Right lobe of liver (tissue), 6 donors: ENCODE data around the gene KIAA1614. TPM values are rescaled to one million over a fixed set of nuclear protein-coding genes. Genes with fewer than 3 reads are reported as not detected.

Experiments
- ATAC-seq, 4 donors: fragments of 200-7000 bp; cut with Tn5 transposase; one replicate each; pipeline ENCODE4 v1.9.1; 2020; ENCODE audit warnings: mild to moderate bottlenecking in 4 of 4, moderate library complexity in 4 of 4
- DNase-seq, 3 donors: peaks; one replicate each; pipeline ENCODE4 v3.0.0-alpha.2; 2020
- H3K27ac ChIP-seq, 3 donors: fragments of 200-600 bp; one replicate each; pipeline ENCODE4 v1.8.0; 2022
- H3K27me3 ChIP-seq, 2 donors: fragments of 200-600 bp; one replicate each; pipeline ENCODE4 v1.8.0; 2022
- H3K36me3 ChIP-seq, 4 donors: fragments of 200-600 bp; sonication (generic) in 1 of 4; one replicate each; pipeline versions ENCODE4 v1.5.1 to v1.8.0; 2017 to 2022; ENCODE audit warnings: control low read depth in 1 of 4
- H3K4me1 ChIP-seq, 4 donors: fragments of 200-600 bp; sonication (generic) in 1 of 4; one replicate each; pipeline versions ENCODE4 v1.5.1 to v1.8.0; 2017 to 2022; ENCODE audit warnings: control low read depth in 1 of 4
- H3K4me3 ChIP-seq, 3 donors: fragments of 200-600 bp; one replicate each; pipeline ENCODE4 v1.8.0; 2022
- H3K9me3 ChIP-seq, 4 donors: fragments of 200-600 bp; sonication (generic) in 1 of 4; one replicate each; pipeline versions ENCODE4 v1.5.1 to v1.8.0; 2017 to 2022; ENCODE audit warnings: control low read depth in 1 of 4
- CTCF ChIP-seq, 4 donors: fragments of 200-600 bp in 3 of 4; fragments of 450-650 bp in 1 of 4; IDR thresholded peaks; one replicate each; pipeline versions ENCODE4 v1.5.1 to v1.8.0; 2016 to 2022; ENCODE audit warnings: antibody characterized with exemption in 4 of 4, mild to moderate bottlenecking in 2 of 4
- POLR2A ChIP-seq: fragments of 450-650 bp; IDR thresholded peaks from one replicate; pipeline ENCODE4 v1.6.1; 2017; ENCODE audit warnings: antibody characterized with exemption, mild to moderate bottlenecking
- WGBS: methylation state at CpG from one replicate; pipeline ENCODE4 v1.1.6; 2018; ENCODE audit warnings: low coverage, low lambda C conversion rate; ENCODE audit not compliant: insufficient coverage; ENCODE audit errors: missing lambda C conversion rate; 5-methylcytosine and 5-hydroxymethylcytosine counted together
- intact Hi-C, 2 donors: fragments of 100-400 bp; cut with DNase I; formaldehyde crosslinking; loops; one replicate each; pipeline versions ENCODE4 v1.11.2 to v1.14.1; 2022
- total RNA-seq, 6 experiments: library from RNA; depleted of rRNA in 2 of 6; stranded (reverse); fragments of >200 nt in 2 of 6; fragmentation: NEBNext Ultra II Directional in 3 of 6; extraction: Animal tissue kit (Norgen Biotek cat#: 25700) in 3 of 6; gene quantifications; one replicate each; pipeline versions ENCODE4 v1.1.0 to v1.2.4, GENCODE V29; 2016 to 2023
- donor health status: DM: no; HTN: yes; CAD: no.
- donor health status: DM: no; HTN: no; CAD: no.
- donor health status: DM: no; HTN: no; CAD: no.
- donor health status: DM: no; HTN: yes; CAD: no.
- donor health status: DM: no; HTN: yes; CAD: no.

Gene KIAA1614
- total RNA-seq, 6 experiments from 2014 or later = 0.13 to 0.25 (median 0.21) TPM

GRCh38 chr1:180918519-180918918 is 5.8 kb downstream of the KIAA1614 start:
- Histone ChIP-seq H3K9me3 (no peaks in the 10 kb centered on the region), H3K4me3 (no peak overlapping the region), H3K36me3 (no peaks in the 10 kb centered on the region), H3K4me1 (no peaks in the 10 kb centered on the region), H3K27me3 (no peaks in the 10 kb centered on the region), H3K27ac (no peak overlapping the region)
- DNase-seq = no peak
- whole genome bisulfite sequencing = 82% methylated on average over 6 of the region's 10 CpGs
- no peak for ATAC-seq
- TF ChIP-seq CTCF (IDR thresholded peaks at IDR 0.05) = no peak
- TF ChIP-seq POLR2A = no peak
- intact Hi-C loops = no loop called here

- intact Hi-C loops = no loop called here
- no peak overlapping the region for H3K4me3 ChIP-seq
- H3K36me3 ChIP-seq = no peaks in the 10 kb centered on the region
- H3K27me3 ChIP-seq = no peaks in the 10 kb centered on the region
- no peak overlapping the region for H3K27ac ChIP-seq
- no peak for TF ChIP-seq CTCF (IDR thresholded peaks at IDR 0.05)
- no peak for TF ChIP-seq POLR2A
- no peak for ATAC-seq
- DNase-seq = no peak
- no peaks in the 10 kb centered on the region for H3K4me1 ChIP-seq
- WGBS = 79% methylated on average over 8 of the region's 9 CpGs
- no peaks in the 10 kb centered on the region for H3K9me3 ChIP-seq
Measured at GRCh38 chr1:180919183-180919700, 6.5 kb downstream of the KIAA1614 start.

- Histone ChIP-seq H3K4me3 (no peak overlapping the region), H3K27me3 (no peaks in the 10 kb centered on the region), H3K4me1 (no peaks in the 10 kb centered on the region)
Measured at GRCh38 chr1:180920193-180920592, 7.5 kb downstream of the KIAA1614 start.

GRCh38 chr1:180920702-180921101 is 8.0 kb downstream of the KIAA1614 start:
- no peak overlapping the region for H3K4me3 ChIP-seq
- H3K27ac ChIP-seq = no peak overlapping the region
- no peaks in the 10 kb centered on the region for H3K36me3 ChIP-seq
- H3K4me1 ChIP-seq = no peaks in the 10 kb centered on the region
- WGBS = 80% methylated on average over 1 of the region's 8 CpGs
- H3K27me3 ChIP-seq = no peaks in the 10 kb centered on the region
- peak in 1 of 3 donors; percentile 21 for DNase-seq
- H3K9me3 ChIP-seq = no peaks in the 10 kb centered on the region
- no peak for ATAC-seq
- TF ChIP-seq POLR2A (no peak), CTCF (IDR thresholded peaks at IDR 0.05) (no peak)
- intact Hi-C loops = no loop called here

More at GRCh38 chr1:180920193-180920592, 7.5 kb downstream of the KIAA1614 start:
- intact Hi-C loops = no loop called here
- ATAC-seq (no peak), DNase-seq (peak in 1 of 3 donors; percentile 20)
- Histone ChIP-seq H3K9me3 (no peaks in the 10 kb centered on the region), H3K36me3 (no peaks in the 10 kb centered on the region), H3K27ac (no peak overlapping the region)
- TF ChIP-seq CTCF (IDR thresholded peaks at IDR 0.05) = no peak
- no peak for TF ChIP-seq POLR2A
- WGBS = 100% methylated on average over 2 of the region's 7 CpGs

GRCh38 chr1:180921386-180921785 is 8.7 kb downstream of the KIAA1614 start:
- H3K4me1 ChIP-seq = no peaks in the 10 kb centered on the region
- 80% methylated on average over 2 of the region's 6 CpGs for WGBS
- no peaks in the 10 kb centered on the region for H3K36me3 ChIP-seq
- no peak for ATAC-seq
- DNase-seq = peak in 1 of 3 donors; percentile 26
- intact Hi-C loops = no loop called here
- no peak overlapping the region for H3K27ac ChIP-seq
- TF ChIP-seq POLR2A = no peak
- TF ChIP-seq CTCF (IDR thresholded peaks at IDR 0.05) = no peak
- H3K27me3 ChIP-seq = no peaks in the 10 kb centered on the region
- no peak overlapping the region for H3K4me3 ChIP-seq
- no peaks in the 10 kb centered on the region for H3K9me3 ChIP-seq
